SH-SY5Y (cell line): Measurements from ENCODE around the gene KLHL3.
A peak's percentile ranks its signal among the peaks of the same experiment; 100 is the strongest.

Experiments
- GATA2 ChIP-seq: IDR thresholded peaks from 2 replicates; pipeline ENCODE4 v1.6.1; 2011; ENCODE audit warnings: mild to moderate bottlenecking, low read depth, low read length
- GATA3 ChIP-seq: IDR thresholded peaks from 2 replicates; pipeline ENCODE4 v1.6.1; 2011; ENCODE audit warnings: low read depth, mild to moderate bottlenecking, low read length, moderate library complexity

The KLHL3 gene

DNA sequence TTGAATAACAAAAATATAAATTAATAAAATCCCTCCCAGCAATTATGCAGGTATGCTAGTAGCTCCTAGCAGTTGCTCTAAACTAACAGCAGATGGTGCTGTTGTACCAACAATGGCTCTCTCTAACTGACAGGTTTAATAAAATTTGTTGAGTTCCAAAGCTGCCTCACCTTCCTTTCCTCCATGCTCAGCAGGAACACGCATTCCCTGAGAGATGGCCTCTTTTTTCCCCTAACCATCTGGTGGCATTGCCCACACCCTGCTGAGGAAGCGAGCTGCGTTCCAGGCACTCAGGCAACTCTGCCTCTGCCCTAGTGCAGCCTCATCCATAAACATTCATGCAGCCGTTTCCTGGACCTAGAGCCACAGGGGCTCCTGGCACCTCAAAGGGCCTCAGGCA is 106.2 kb downstream of the KLHL3 start:
- TF ChIP-seq GATA3 (no peak), GATA2 (no peak)

GRCh38 chr5:137627706-137628105 is 108.2 kb downstream of the KLHL3 start:
- no peak for TF ChIP-seq GATA2
- no peak for TF ChIP-seq GATA3

DNA sequence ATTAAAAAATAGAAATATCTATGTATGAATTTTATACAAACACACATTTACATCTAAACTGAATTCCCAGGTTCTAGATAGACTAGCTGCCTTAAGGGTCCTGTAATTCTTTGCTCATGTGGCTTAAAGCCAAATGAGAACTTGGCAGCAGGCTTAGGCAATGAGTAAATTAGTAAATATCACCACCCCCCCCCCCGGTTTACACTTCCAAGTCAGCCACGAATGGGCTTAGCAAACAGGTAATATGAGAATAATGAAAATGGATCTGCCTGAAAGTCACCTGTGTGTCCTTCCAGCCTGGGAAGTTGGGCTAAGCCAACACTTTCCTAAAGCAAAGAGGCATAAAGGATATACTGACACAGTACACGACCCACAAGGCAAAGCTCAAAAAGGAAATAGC is 108.6 kb downstream of the KLHL3 start:
- TF ChIP-seq GATA2 (no peak), GATA3 (no peak)

DNA sequence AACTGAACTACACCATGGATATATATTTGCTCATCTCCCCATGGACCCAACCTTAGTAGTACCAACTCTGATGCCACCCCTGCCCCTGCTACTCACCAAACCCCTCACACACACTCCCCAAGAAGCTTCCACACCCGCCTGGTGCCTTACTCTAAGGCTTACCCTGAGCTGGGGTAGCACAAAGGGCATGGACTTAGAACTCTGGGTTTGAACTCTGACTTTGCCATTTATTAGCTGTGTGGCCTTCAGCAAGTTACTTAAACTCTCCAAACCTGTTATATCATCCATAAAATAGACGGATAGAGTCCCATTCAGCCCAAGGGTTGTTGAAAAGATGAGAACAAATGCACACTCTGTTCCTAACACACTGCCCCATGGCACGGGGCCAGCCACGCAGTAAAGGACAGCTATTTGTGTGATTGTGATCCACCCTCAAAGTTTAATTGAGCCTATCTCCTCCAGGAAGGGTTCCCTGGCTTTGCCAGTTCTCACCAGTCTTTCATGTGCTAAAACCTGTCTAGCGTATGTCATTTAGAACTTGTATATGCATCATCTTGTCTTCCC is 111.0 kb downstream of the KLHL3 start:
- no peak for TF ChIP-seq GATA3
- no peak for TF ChIP-seq GATA2

GRCh38 chr5:137622850-137623249 is 113.0 kb downstream of the KLHL3 start:
- TF ChIP-seq GATA2 (no peak), GATA3 (no peak)

GRCh38 chr5:137621861-137622823 is 113.7 kb downstream of the KLHL3 start:
- TF ChIP-seq GATA3 (no peak), GATA2 (no peak)

DNA sequence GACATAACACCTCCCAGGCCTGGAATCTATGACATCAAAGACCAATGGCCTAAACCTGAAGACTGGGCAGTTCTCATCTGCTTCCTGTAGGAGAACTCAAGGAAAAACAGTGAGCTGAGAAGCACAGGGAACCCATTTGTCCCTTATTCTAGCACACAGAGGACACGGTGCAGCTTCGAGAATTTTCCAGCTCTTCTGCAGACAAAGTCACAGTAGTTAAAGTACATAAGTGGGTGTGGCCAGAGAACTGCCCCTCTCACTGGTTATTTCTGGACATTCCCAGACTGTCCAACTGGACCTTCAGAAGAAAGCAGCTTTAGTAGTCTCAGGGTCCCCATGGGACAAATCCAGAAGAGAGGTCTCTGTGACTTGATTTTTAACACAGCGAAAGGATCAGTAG is 114.6 kb downstream of the KLHL3 start:
- TF ChIP-seq GATA2 (no peak), GATA3 (no peak)

DNA sequence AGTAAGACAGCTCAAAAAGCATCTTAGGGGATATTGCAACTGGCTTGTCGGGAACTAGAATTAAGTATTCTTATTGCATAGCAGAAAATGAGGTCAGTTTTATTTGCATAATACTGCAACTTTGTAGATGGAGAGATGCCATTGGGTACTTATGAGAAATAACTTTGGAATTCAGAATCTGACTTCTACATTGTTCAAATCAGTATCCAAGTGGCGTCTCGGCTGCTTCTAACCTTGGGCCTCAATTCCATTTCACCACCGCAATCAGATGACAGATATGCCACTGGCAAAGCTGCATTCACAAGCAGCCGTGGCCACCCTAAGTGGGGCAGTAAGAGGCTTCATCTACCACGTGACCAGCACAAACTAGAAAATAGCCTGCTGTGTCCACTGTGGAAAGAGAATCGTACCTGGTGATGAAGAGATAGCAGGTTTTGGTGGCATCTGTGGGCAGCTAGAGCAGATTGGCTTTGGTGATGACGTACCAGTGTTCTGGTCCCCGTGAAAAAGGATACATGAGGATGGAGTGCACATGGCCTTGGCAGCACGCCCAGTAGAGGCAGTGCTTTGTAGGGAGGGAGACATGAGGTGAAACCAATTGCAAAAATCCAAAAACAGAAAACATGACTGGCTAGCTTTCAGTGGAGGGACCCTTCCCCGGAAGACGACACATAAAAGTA is 116.6 kb downstream of the KLHL3 start:
- TF ChIP-seq GATA3, result peak; percentile 96
- peak; percentile 98 for TF ChIP-seq GATA2

DNA sequence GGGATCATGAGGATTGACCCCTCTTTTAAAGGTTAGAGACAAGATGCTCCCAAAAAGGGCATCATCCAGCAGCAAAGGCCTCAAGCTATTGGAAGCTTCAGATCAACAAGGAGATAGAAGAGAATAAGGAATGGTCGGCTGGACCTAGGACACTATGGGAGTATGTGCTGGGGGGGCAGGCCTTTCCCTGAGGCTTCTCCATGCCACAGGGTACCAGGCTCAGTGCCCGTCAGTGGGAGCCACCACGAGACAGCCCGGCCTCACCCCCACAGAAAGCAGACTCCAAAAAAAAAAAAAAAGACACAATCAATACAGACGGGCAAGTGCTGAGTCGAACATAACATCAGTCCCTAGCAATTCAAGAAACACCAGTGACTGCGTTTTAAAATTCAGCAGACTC is 117.4 kb downstream of the KLHL3 start:
- no peak for TF ChIP-seq GATA3
- TF ChIP-seq GATA2, result 0 out of 2 replicates have a peak, but pooled peaks have one; percentile 20

DNA sequence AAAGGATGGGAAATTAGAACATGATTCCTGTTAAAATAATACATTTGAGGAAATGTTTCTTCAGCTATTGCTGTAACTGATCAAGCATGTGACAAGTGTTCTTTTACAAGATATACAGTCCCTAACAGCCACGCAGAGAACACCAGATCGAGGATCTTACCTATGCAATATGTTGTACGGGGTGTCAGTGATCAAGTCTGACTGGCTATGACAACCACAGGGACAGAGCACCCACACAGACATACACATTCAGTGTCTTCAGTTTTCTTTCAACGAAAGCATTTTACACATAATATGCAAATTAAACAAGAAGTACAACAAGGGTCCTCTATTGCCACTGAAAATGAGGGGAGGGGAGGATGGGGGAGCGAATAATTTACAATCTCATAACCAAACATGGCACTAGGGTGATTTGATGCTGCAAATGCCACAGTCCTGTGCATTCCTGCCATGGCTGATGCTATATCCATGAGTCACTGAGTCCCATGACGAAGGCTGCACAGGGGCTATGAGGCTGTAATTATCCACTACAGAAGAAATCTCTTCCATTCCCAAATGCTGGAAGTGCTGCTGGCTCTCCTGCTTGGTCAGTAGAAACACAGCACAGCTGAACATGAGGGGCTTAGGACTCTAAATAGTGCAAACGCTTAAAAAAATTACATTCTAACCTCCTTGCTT is 118.2 kb downstream of the KLHL3 start:
- TF ChIP-seq GATA3 (no peak), GATA2 (no peak)

- TF ChIP-seq GATA2, result no peak
These were observed 119.8 kb downstream of the KLHL3 start for GRCh38 chr5:137616046-137616445.

- TF ChIP-seq GATA3 (no peak), GATA2 (no peak)
These were observed 120.6 kb downstream of the KLHL3 start for GRCh38 chr5:137615171-137615775.

DNA sequence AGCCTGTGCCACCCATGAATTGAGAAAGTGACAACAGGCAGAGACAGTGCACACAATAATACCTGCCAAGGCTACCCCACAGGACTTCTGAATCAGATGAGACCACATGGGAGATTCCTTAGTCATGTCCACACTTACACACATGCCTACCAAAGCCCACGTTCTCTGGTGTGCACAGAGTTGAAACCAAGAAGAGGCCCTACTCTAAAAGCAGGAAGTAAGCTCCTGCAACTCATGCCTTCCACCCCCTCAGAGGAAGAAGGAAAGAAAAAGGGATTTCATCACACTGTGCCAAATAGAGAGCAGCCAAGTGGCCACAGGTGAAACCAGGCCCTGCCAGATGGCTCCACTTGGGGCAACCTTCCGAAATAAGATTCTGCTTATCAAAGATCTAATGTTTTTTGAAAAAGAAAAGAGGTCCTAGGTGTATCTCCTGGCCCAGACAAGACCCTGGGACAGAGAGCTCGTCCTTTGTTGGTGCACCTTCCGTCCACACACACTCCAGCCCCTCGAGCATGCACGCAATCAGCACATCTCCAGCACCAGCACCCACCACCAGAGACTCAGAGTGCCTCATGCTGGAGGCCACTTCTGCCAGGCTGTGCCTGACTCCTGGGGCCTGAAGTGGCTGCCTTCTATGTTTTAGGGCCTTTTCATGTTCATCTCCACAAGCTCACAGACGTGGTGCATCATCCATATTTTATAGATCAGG is 122.2 kb downstream of the KLHL3 start:
- TF ChIP-seq GATA2 (no peak), GATA3 (no peak)

DNA sequence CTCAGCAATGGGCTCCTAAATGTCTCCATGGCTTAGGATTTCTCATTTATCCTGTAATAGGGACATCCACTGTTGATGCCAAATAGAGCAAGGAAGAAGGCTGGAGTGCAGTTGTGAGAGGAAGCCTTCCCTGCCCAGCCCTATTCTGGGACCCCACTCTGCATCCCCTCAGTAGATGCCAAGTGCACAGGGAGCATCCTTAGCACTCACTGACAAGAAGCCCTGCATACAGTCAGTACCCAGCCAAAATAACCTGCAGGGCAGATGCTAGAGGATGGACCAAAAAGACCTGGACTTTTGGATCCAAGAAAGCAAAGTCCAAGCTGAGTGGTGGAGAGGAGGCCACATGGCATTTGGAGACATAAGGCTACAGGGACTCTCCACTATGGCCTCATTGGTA is 123.3 kb downstream of the KLHL3 start:
- TF ChIP-seq GATA3 (no peak), GATA2 (no peak)
